ENCODE results near the gene TNNT3. TPM values are rescaled to one million over a fixed set of nuclear protein-coding genes. Genes with fewer than 3 reads are reported as not detected.
A peak's percentile ranks its signal among the peaks of the same experiment; 100 is the strongest.

TNNT3 gene
- total and polyA plus RNA-seq, 4 donors: 3.4 to 54.3 (median 6.3) TPM

DNA sequence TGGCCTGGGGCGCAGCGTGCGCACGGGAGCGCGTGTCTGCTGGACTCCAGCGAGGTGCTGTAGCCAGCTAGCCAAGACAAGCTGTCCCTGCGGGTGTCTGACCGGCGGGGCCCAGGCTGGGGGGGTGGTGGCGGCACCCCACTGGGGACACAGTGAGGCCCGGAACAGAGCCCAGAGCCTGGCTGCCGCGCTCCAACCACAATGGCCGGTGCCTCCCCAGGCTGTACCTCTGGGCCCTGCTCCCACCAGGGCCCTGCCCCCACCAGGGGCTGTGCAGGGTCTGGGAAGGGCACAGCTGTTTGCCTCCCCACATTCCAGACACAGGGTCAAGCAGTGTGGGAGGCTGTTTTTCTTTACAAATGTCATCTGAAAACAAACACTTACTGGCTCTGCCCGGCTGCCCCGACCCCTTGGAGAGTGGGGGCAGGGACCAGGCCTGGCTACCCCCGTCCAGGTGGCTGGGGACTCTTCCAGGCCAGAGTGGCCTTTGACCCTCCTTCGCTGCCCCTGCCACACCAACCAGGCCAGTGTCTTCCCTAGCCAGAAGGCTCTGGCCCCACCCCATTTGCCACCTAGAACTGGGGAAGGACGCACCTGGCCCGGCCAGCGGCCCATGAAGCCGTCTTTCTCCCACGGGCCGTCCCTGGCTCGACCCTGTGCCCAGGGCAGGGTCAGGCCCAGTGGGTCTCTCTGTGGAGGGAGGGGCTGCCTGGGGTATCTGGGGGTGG, 63.5 kb downstream of the TNNT3 start:
- no CpG with 5 or more reads among the region's 26 CpGs for WGBS, 2 donors
- intact Hi-C loops (cut with DNase I): no loop called here
- Histone ChIP-seq H3K27me3 (ENCODE audit: control insufficient read depth in 1 of 2, insufficient read depth in 2 of 2, low read length in 1 of 2) (no peaks in the 10 kb centered on the region), H3K9me3 (ENCODE audit: control insufficient read depth, low read length) (no peaks in the 10 kb centered on the region), H3K4me1 (ENCODE audit: control insufficient read depth in 1 of 2, insufficient read depth in 2 of 2, low read length in 2 of 2) (no peaks in the 10 kb centered on the region), H3K27ac (ENCODE audit: low read depth in 1 of 2, low read length in 2 of 2) (no peak overlapping the region), H3K36me3 (ENCODE audit: control insufficient read depth in 1 of 2, insufficient read depth in 2 of 2, low read length in 1 of 2) (no peaks in the 10 kb centered on the region), H3K4me3 (ENCODE audit: low read length in 2 of 2) (no peak overlapping the region)
- ATAC-seq (ENCODE audit: low FRiP score): no peak
- DNase-seq: no peak

DNA sequence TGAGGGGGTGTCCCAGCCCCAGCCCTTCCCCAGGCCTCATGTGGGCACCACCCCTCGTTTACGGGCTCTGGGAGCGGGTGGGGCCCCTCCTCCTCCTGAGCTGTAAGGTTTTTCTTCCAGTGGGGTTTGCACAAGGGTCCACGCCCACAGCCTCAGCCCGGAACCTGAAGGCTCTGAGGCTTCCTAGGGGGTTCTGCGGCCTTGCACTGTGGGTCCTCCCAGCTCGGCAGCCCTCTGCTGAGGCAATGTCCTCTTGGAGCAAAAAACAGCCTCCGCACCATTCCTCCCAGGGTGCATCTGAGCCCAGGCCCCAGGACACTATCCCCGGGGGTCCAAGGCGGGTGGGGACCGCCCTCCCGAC, 64.1 kb downstream of the TNNT3 start:
- Histone ChIP-seq H3K4me1 (ENCODE audit: control insufficient read depth in 1 of 2, insufficient read depth in 2 of 2, low read length in 2 of 2) (no peaks in the 10 kb centered on the region), H3K36me3 (ENCODE audit: control insufficient read depth in 1 of 2, insufficient read depth in 2 of 2, low read length in 1 of 2) (no peaks in the 10 kb centered on the region), H3K4me3 (ENCODE audit: low read length in 2 of 2) (no peak overlapping the region), H3K27me3 (ENCODE audit: control insufficient read depth in 1 of 2, insufficient read depth in 2 of 2, low read length in 1 of 2) (no peaks in the 10 kb centered on the region), H3K9me3 (ENCODE audit: control insufficient read depth, low read length) (no peaks in the 10 kb centered on the region), H3K27ac (ENCODE audit: low read depth in 1 of 2, low read length in 2 of 2) (no peak overlapping the region)
- intact Hi-C loops (cut with DNase I): no loop called here
- WGBS, 2 donors: 87 to 91% methylated on average over 4 to 12 of the region's 12 CpGs
- DNase-seq: peak in 1 of 2 donors; percentile 12
- no peak for ATAC-seq (ENCODE audit: low FRiP score)

DNA sequence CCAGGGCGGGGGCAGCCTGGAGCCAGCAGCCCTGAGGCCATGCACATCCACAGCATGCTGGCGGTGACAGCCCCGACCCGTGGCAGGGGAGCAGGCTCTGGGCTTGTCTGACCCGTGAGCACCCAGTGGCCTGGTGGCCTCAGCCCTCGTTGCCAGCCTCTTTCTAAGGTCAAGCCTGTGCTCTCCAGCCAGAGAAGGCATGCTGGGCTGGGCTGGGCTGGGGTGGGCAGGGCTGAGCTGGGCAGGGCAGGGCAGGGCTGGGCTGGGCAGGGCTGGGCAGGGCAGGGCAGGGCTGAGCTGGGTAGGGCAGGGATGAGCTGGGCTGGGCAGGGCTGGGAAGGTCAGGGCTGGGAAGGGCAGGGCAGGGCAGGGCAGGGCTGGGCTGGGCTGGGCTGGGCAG, 67.5 kb downstream of the TNNT3 start:
- DNase-seq (no peak), ATAC-seq (ENCODE audit: low FRiP score) (no peak)
- H3K4me1 ChIP-seq (ENCODE audit: control insufficient read depth in 1 of 2, insufficient read depth in 2 of 2, low read length in 2 of 2): no peaks in the 10 kb centered on the region
- WGBS, 2 donors: no CpG with 5 or more reads among the region's 6 CpGs
- H3K36me3 ChIP-seq (ENCODE audit: control insufficient read depth in 1 of 2, insufficient read depth in 2 of 2, low read length in 1 of 2): no peaks in the 10 kb centered on the region
- H3K27ac ChIP-seq (ENCODE audit: low read depth in 1 of 2, low read length in 2 of 2): no peak overlapping the region
- H3K27me3 ChIP-seq (ENCODE audit: control insufficient read depth in 1 of 2, insufficient read depth in 2 of 2, low read length in 1 of 2): no peaks in the 10 kb centered on the region
- H3K9me3 ChIP-seq (ENCODE audit: control insufficient read depth, low read length): no peaks in the 10 kb centered on the region
- intact Hi-C loops (cut with DNase I): no loop called here
- no peak overlapping the region for H3K4me3 ChIP-seq (ENCODE audit: low read length in 2 of 2)

DNA sequence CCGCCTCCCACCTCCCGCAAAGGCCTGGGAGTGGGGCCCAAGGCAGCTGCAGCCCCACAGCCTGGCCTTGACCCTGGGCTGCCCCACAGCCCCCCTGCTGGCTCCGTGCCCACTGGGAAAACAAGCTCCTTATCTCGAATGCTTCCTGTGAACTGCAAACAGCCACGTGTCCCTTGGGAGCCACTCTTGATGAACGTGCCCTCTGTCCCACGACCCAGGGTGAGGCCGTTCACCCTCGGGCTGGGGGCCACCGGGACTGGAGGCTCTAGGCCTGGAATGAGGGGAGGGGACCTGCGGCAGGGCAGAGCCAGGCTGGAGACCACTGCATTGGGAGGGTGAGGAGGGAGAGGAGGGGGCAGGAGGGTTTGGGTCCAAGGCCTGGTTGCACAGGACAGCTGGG, 68.7 kb downstream of the TNNT3 start:
- no peaks in the 10 kb centered on the region for H3K4me1 ChIP-seq (ENCODE audit: control insufficient read depth in 1 of 2, insufficient read depth in 2 of 2, low read length in 2 of 2)
- intact Hi-C loops (cut with DNase I): no loop called here
- H3K27ac ChIP-seq (ENCODE audit: low read depth in 1 of 2, low read length in 2 of 2): no peak overlapping the region
- no peaks in the 10 kb centered on the region for H3K27me3 ChIP-seq (ENCODE audit: control insufficient read depth in 1 of 2, insufficient read depth in 2 of 2, low read length in 1 of 2)
- no peak for DNase-seq
- no peaks in the 10 kb centered on the region for H3K36me3 ChIP-seq (ENCODE audit: control insufficient read depth in 1 of 2, insufficient read depth in 2 of 2, low read length in 1 of 2)
- H3K9me3 ChIP-seq (ENCODE audit: control insufficient read depth, low read length): no peaks in the 10 kb centered on the region
- H3K4me3 ChIP-seq (ENCODE audit: low read length in 2 of 2): no peak overlapping the region
- no CpG with 5 or more reads among the region's 11 CpGs for WGBS, 2 donors
- ATAC-seq (ENCODE audit: low FRiP score): no peak

Small RNAs within 50 kb of the gene (microRNA-seq; reads per million reads assigned to microRNA genes)
- 0 to 0.99 reads per million in 2 donors for gene MIR7847

Other genes with a start within 250 kb of the TNNT3 start
- not detected for gene KRTAP5-6, start 222.5 kb upstream of the TNNT3 start, total RNA-seq
- not detected for gene KRTAP5-6, start 222.5 kb upstream of the TNNT3 start, polyA plus RNA-seq
- gene IFITM10, start 169.1 kb upstream of the TNNT3 start, total RNA-seq: 10 to 100 TPM; 10.7 to 15.0 TPM
- 10 to 100 TPM in 1 of 2 donors, 1 to 10 TPM in 1; 1.9 to 47.7 TPM for gene IFITM10, start 169.1 kb upstream of the TNNT3 start, polyA plus RNA-seq
- 100 to 1,000 TPM; 473 to 535 TPM for gene CTSD, start 155.8 kb upstream of the TNNT3 start, total RNA-seq
- 100 to 1,000 TPM; 619 to 646 TPM for gene CTSD, start 155.8 kb upstream of the TNNT3 start, polyA plus RNA-seq
- gene SYT8, start 84.7 kb upstream of the TNNT3 start, total RNA-seq: under 1 TPM; 0.19 to 0.75 TPM
- 10 to 100 TPM in 1 of 2 donors, 1 to 10 TPM in 1; 6.4 to 14.3 TPM for gene SYT8, start 84.7 kb upstream of the TNNT3 start, polyA plus RNA-seq
- gene TNNI2, start 80.7 kb upstream of the TNNT3 start, total RNA-seq: 1 to 10 TPM in 1 of 2 donors, under 1 TPM in 1; 0.81 to 2.2 TPM
- gene TNNI2, start 80.7 kb upstream of the TNNT3 start, polyA plus RNA-seq: under 1 TPM; 0.75 to 0.82 TPM
- 100 to 1,000 TPM in 1 of 2 donors, 10 to 100 TPM in 1; 45.2 to 128 TPM for gene LSP1, start 66.6 kb upstream of the TNNT3 start, total RNA-seq
- gene LSP1, start 66.6 kb upstream of the TNNT3 start, polyA plus RNA-seq: 10 to 100 TPM; 12.0 to 40.4 TPM
- gene PRR33, start 27.8 kb upstream of the TNNT3 start, total RNA-seq: not detected
- not detected for gene PRR33, start 27.8 kb upstream of the TNNT3 start, polyA plus RNA-seq
- 10 to 100 TPM; 23.4 to 43.9 TPM for gene MRPL23, start 27.6 kb downstream of the TNNT3 start, total RNA-seq
- 100 to 1,000 TPM in 1 of 2 donors, 10 to 100 TPM in 1; 82.3 to 143 TPM for gene MRPL23, start 27.6 kb downstream of the TNNT3 start, polyA plus RNA-seq
- gene H19, start 78.1 kb downstream of the TNNT3 start, total RNA-seq: 1,000 to 10,000 TPM in 1 of 2 donors, 100 to 1,000 TPM in 1; 318 to 1,787 TPM
- gene H19, start 78.1 kb downstream of the TNNT3 start, polyA plus RNA-seq: 10 to 100 TPM in 1 of 2 donors, 1 to 10 TPM in 1; 4.5 to 18.0 TPM
- gene IGF2, start 219.7 kb downstream of the TNNT3 start, total RNA-seq: 100 to 1,000 TPM in 1 of 2 donors, 10 to 100 TPM in 1; 83.5 to 620 TPM
- 1 to 10 TPM in 1 of 2 donors, under 1 TPM in 1; 0.67 to 1.8 TPM for gene IGF2, start 219.7 kb downstream of the TNNT3 start, polyA plus RNA-seq
- 1 to 10 TPM; 1.9 to 2.1 TPM for gene INS, start 241.5 kb downstream of the TNNT3 start, total RNA-seq
- gene INS, start 241.5 kb downstream of the TNNT3 start, polyA plus RNA-seq: 10 to 100 TPM; 17.2 to 18.8 TPM